RWPE1 (cell line): Measurements from ENCODE around the gene ANKRD37.

ENCODE experiments used
- CTCF ChIA-PET: fragments of 350-600 bp; sonication (Branson Sonifier 250); formaldehyde crosslinking; extraction: SDS; loops from one replicate; lab custom pipeline; 2021; lab: Yijun Ruan, JAX
- POLR2A ChIA-PET: fragments of 400-600 bp; formaldehyde crosslinking; extraction: SDS; loops from one replicate; lab custom pipeline; 2020; ENCODE audit warnings: antibody characterized with exemption; ENCODE audit not compliant: low non-redundant PET; lab: Yijun Ruan, JAX
- DNase-seq: peaks from one replicate; pipeline ENCODE4 v3.0.0; 2012; ENCODE audit warnings: low spot score
- H3K27ac ChIP-seq: fragments of 450-650 bp; 2 replicates; pipeline ENCODE4 v1.5.1; 2017
- TF ChIP-seq, protein P1 (sequence below): fragments of 450-650 bp; conservative IDR thresholded peaks from 2 replicates; pipeline ENCODE4 v1.5.1; 2017; ENCODE audit warnings: low read depth, mild to moderate bottlenecking

ANKRD37 gene

GRCh38 chr4:185364886-185365285 lies 31.8 kb upstream of the ANKRD37 start:
- TF ChIP-seq, protein P1, sequence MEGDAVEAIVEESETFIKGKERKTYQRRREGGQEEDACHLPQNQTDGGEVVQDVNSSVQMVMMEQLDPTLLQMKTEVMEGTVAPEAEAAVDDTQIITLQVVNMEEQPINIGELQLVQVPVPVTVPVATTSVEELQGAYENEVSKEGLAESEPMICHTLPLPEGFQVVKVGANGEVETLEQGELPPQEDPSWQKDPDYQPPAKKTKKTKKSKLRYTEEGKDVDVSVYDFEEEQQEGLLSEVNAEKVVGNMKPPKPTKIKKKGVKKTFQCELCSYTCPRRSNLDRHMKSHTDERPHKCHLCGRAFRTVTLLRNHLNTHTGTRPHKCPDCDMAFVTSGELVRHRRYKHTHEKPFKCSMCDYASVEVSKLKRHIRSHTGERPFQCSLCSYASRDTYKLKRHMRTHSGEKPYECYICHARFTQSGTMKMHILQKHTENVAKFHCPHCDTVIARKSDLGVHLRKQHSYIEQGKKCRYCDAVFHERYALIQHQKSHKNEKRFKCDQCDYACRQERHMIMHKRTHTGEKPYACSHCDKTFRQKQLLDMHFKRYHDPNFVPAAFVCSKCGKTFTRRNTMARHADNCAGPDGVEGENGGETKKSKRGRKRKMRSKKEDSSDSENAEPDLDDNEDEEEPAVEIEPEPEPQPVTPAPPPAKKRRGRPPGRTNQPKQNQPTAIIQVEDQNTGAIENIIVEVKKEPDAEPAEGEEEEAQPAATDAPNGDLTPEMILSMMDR: no peak
- DNase-seq: no peak
- CTCF ChIA-PET: no interaction called here
- no peak overlapping the region for H3K27ac ChIP-seq
- POLR2A ChIA-PET: no interaction called here

- CTCF ChIA-PET: no interaction called here
- TF ChIP-seq, protein P1: no peak
- no peak overlapping the region for H3K27ac ChIP-seq
- POLR2A ChIA-PET: no interaction called here
- DNase-seq: no peak
Observed at GRCh38 chr4:185369731-185370130, 26.9 kb upstream of the ANKRD37 start.

DNA sequence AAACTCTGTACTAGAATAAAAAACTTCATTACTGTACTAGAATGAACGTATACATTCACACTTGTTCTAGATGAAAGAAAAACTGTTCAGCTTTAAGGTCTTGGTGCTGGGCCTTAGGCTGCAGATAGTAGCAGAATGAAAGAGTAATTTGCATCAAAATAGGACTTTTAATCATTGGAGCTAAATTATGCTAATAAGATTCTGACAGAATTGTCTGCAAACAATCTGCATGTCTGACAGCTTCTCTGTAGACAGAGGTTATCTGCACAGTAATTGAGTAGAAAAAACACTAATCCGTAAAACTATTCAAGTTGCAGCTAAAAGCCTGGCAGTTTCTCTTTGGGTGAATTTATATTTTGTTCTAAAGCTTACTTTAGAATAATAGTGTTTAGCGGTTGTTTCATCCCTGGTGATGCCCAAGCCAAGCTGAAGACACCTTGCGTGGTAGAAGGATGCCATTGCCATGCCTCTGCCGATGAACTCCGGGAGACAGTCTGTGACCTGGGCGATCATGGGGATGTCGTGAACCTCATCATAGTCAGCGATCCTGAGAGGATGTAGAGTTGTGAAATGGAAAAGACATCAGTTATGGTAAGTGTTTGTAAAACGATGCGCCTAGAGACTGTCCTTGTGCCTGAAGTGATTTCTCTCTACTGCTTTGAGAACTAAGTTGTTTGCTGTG lies 26.2 kb upstream of the ANKRD37 start:
- CTCF ChIA-PET: interaction anchor here (0.6 kb wide), 1 partner anchor 24 kb away, joined by 4 read pairs; no protein-coding TSS in a partner anchor
- TF ChIP-seq, protein P1: no peak
- H3K27ac ChIP-seq: no peak overlapping the region
- DNase-seq: no peak
- POLR2A ChIA-PET: no interaction called here

DNA sequence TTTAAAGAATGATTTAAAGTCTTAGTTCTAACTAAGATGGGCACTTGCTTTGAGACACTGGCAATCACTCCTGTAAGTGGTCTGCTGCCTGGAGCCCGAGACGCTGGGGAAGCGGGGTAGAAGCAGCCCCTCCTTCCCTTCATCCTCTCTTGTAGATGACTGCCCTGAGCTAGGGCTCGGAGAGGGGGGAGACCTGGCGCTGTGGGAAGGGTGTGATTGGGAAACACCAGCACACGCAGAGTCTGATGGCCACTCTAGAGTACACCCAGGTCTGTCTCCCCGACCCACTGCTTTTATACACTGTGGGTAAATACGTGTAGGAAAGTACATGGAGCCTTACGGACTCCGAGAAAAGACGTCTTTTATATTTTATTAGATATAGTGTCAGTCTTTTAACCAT lies 24.9 kb upstream of the ANKRD37 start:
- CTCF ChIA-PET: no interaction called here
- POLR2A ChIA-PET: no interaction called here
- TF ChIP-seq, protein P1: no peak
- no peak for DNase-seq
- H3K27ac ChIP-seq: no peak overlapping the region

DNA sequence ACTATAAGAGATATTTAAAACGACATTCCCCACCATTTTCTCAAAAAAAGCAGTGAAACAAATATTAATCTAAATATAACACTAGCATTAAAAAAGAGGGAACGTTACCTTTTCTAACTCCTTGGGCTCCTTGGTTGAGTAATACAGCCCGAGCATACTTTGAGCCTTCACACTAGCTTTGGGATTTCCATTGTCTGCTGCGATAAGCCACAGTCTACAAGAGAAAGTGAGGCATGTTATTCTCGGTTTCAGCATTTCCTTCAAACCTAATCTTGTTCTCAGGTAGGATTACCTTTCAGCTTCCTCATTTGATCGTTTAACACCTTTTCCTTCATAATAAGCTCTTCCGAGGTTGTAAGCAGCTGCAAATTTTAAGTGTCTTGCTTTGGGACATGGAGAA lies 22.6 kb upstream of the ANKRD37 start:
- CTCF ChIA-PET: no interaction called here
- DNase-seq: no peak
- H3K27ac ChIP-seq: no peak overlapping the region
- POLR2A ChIA-PET: no interaction called here
- TF ChIP-seq, protein P1: no peak

GRCh38 chr4:185374573-185374972 lies 22.1 kb upstream of the ANKRD37 start:
- CTCF ChIA-PET: no interaction called here
- POLR2A ChIA-PET: no interaction called here
- H3K27ac ChIP-seq: no peak overlapping the region
- TF ChIP-seq, protein P1: no peak
- DNase-seq: no peak
